ENCODE data around the gene LCE4A.

DNA sequence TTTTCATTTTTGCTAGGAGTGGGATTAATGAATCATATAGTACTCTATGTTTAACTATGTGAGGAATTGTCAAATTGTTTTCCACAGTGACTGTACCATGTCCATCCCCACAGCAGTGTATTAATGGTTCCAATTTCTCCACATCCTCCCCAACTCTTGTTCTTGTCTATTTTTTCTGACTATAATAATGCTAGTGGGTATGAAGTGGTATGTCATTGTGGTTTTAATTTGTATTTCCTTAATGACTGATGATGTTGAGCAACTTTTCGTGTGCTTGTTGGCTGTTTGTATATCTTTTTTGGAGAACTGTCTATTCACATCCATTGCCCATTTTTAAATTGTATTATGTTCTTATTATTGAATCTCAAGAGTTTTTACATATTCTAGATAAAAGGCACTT is 39.9 kb downstream of the LCE4A start:
- TF ChIP-seq, protein P1, sequence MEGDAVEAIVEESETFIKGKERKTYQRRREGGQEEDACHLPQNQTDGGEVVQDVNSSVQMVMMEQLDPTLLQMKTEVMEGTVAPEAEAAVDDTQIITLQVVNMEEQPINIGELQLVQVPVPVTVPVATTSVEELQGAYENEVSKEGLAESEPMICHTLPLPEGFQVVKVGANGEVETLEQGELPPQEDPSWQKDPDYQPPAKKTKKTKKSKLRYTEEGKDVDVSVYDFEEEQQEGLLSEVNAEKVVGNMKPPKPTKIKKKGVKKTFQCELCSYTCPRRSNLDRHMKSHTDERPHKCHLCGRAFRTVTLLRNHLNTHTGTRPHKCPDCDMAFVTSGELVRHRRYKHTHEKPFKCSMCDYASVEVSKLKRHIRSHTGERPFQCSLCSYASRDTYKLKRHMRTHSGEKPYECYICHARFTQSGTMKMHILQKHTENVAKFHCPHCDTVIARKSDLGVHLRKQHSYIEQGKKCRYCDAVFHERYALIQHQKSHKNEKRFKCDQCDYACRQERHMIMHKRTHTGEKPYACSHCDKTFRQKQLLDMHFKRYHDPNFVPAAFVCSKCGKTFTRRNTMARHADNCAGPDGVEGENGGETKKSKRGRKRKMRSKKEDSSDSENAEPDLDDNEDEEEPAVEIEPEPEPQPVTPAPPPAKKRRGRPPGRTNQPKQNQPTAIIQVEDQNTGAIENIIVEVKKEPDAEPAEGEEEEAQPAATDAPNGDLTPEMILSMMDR (IDR thresholded peaks at IDR 0.05; ENCODE audit: borderline replicate concordance, extremely low read depth, low read length, poor library complexity, severe bottlenecking), result no peak
- TF ChIP-seq EZH2 (IDR thresholded peaks at IDR 0.05; ENCODE audit: borderline replicate concordance, low read depth, low read length, severe bottlenecking), result no peak

All from DND-41 (cell line).